GM19328 (cell line): ENCODE measurements around the gene GRIK1.

Experiments used
- ATAC-seq: cut with Tn5 transposase; IDR thresholded peaks from one replicate; pipeline ENCODE4 v1.9.1; 2021; ENCODE audit warnings: mild to moderate bottlenecking, moderate library complexity; ENCODE audit not compliant: unreplicated experiment

The GRIK1 gene

DNA sequence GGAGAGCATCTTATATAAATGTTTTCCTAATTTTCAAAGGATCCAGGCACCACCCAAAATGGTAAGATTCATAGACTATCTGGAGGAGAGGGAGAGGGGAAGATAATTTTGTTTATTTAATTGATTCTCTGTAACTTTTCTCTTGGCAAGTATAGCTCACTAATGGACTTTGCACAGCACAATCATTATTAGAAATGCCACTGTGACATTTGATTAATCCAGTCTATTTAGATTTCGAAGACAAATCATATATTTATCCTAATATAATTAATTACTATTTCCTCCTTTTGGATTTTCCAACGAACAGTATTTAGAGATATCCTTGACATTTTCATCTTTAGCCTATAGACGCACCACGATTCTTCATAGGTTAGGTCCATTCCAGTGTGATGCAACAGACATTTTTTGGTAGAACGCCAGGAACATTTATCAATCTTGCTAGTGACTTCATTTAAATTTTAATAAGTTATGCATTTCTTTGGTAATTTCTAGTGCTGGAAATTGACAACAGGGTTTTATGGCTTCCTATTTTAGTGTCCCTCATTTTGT lies 152.4 kb downstream of the GRIK1 start:
- ATAC-seq: no peak

GRCh38 chr21:29786496-29787360 lies 153.1 kb downstream of the GRIK1 start:
- no peak for ATAC-seq

- no peak for ATAC-seq
Measured at GRCh38 chr21:29777160-29777559, 162.6 kb downstream of the GRIK1 start.

DNA sequence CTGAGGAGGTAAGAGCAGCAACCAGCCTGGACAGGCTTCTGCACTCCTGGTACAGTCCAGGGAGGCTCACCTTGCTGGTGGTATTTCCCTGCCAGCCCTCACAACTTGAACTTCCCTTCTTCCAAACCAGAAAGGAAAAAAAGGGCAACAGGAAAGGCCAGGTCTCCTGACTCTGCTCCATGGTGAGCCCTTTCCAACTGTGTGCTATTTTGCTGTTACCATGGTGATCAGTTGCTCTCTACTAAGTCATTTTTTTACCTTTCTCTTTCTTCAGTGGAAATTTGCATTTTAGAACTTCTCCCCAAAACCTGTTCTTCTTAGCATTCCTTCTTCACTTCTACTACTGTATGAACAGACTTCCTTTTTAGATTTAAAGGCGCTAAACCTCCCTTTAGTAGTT lies 164.3 kb downstream of the GRIK1 start:
- no peak for ATAC-seq

- no peak for ATAC-seq
Measured at GRCh38 chr21:29771491-29772066, 168.2 kb downstream of the GRIK1 start.

GRCh38 chr21:29763674-29764073 lies 176.1 kb downstream of the GRIK1 start:
- no peak for ATAC-seq

- no peak for ATAC-seq
Measured at GRCh38 chr21:29762570-29763082, 177.2 kb downstream of the GRIK1 start.

- no peak for ATAC-seq
Measured at GRCh38 chr21:29753216-29753615, 186.6 kb downstream of the GRIK1 start.

DNA sequence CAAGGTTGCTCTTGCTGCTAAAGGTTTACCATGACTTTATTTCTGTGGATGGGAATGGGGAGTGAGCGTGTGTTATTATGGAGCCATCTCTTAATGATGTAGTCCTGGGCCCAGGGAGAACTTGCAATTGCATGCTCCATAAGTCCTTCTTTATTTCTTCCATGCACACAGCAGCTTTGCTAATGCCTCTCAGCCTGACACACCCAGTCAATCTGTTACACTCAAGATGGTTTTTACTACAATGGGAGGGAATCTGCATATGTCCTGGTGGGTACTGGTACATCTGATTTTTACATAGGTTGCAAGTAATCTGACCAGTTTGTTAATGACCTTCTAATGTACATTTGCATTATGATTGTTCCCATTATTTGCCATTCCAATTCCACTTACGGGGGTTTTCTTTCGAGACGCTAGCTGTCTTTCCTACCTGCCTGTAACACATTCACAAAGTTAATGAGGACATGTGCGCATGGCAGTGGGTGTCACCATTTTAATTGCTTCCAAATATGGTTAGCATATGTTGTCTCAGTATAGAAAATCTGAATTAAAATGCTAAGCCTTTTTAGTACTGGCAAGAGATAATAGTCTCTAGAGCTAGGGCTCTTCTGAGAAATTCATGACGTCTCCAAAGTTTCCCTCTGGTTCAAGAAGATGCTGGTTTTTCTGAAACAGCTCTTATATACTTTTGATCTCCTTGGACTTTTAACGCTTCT lies 188.2 kb downstream of the GRIK1 start:
- no peak for ATAC-seq

DNA sequence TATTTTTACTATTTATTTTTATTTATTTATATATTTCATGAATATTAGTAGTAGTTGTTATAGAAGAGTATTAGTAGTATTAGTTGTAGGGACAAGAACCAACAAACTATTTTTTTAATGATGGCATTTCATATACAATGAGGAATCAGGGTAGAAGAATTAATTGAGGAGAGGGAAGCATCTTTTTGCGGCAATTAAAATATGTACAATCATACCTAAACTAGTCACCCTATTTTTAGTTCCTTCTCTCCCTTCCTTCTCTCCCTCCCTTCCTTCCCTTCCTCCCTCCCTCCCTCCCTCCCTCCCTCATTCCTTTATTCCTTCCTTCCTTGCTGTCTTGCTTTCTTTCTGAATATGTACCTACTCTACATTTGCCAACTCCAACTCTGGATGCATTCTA lies 189.8 kb downstream of the GRIK1 start:
- ATAC-seq: no peak

GRCh38 chr21:29749223-29749622 lies 190.6 kb downstream of the GRIK1 start:
- ATAC-seq: no peak

- no peak for ATAC-seq
Measured at GRCh38 chr21:29748391-29749167, 191.2 kb downstream of the GRIK1 start.

DNA sequence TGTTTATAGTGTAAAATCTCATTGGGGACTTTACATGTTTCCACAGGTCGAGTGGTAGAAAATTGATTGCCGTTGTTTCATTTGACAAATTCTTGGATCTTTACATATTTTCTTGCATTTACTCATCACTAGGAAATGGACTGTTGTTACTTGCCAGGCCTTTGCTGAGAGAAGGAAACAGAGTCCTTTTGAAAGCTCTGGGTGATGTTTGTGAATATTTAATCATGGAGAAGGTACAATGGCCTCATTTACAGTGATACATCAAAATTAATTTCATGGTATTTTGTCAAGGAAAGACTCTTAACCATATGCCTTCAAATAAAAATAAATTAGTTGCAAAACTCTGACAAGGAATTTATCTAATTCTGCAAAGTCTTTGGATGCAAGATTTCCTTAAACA lies 198.0 kb downstream of the GRIK1 start:
- no peak for ATAC-seq

DNA sequence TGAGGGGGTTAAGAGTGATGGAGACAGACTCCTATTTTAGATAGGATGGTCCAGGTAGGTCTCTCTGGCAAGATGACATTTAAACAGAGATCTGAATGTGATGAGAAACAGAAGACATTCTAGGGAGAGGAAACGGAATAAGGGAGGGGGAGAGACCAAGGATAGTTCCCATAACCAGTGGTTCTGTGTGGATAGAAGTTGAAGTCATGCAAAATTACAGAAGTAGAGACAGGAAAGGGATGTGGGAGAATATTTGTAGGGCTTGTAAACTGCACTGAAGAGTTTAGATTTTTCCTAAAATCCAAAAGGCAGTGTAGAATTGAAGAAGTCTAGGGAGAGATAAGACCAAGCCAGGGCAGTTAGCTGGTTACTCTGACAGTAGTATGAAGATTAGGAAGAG lies 200.6 kb downstream of the GRIK1 start:
- no peak for ATAC-seq

- no peak for ATAC-seq
Measured at GRCh38 chr21:29738730-29739129, 201.1 kb downstream of the GRIK1 start.

GRCh38 chr21:29737186-29737585 lies 202.6 kb downstream of the GRIK1 start:
- ATAC-seq: no peak

DNA sequence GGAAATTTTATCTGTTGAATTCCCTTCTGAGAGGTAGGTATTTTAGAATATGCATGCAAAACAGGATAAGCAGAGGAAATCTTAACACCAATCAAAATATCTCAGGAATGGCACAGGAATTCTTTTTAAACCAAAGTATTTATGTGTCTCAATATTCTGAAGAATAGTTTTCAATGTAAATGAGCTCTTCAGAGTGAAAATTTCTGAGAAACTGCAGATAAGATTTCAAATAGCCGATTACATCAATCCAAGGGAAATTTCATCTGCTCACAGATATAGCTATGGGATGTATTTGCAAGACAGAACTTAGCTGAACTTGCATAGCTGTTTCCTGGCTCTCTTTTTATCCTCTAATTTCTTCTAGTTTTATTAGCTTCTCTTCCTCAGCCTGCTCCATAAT lies 209.5 kb downstream of the GRIK1 start:
- no peak for ATAC-seq

GRCh38 chr21:29726044-29726443 lies 213.8 kb downstream of the GRIK1 start:
- ATAC-seq: no peak

DNA sequence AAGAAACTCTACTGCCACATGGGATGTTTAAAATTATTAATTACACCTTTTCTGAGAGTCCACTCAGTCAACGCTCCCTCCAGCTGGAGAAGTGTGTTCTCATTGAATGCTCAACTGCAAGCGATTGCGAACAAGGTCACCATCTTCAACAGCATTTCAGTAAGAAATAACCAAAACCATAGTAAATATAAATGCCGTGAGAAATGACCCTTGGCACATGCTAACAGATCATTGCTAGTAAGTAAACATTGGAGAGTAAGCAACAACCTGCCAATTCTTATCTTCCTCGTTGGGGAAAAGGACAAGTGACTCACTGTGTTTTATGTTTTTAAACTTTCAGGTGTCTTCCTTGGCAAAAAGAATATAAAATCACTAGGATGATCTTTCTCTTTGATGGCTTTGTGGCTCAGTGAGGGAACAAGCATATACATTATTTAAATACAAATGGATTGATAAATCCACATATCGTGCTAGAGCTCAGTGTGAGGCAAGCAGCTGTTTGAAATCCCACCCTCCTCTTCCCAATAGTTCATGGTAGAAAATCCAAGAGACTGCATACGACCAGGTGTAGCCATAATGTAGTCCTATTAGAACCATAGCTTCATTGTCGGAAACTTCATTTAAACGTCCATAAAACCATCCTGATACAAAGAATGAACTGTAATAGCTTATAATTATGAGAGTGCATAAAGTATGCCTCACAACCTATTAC lies 214.6 kb downstream of the GRIK1 start:
- no peak for ATAC-seq

DNA sequence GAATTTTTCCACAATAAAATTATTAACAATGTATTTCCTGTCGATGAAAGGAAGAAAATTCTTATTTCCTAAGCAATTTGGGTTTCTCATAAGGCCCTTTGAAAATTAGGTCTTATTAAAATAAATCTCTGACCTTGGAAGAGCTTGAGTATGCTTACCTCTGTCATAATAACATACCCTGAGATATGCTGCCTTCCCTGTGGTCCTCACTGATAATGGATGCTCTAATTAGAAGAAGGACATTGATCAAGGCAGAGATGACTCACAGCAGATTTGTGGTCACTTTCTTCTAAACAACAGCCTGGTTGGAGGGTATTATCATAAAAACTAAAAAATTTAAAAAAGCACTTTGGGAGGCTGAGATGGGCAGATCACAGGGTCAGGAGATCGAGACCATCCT lies 217.8 kb downstream of the GRIK1 start:
- ATAC-seq: no peak
